ENCODE measurements around the gene ACKR3. TPM values are rescaled to one million over a fixed set of nuclear protein-coding genes. Genes with fewer than 3 reads are reported as not detected.

Gene ACKR3
- total RNA-seq, 1 donor from 2014 or later: 39.3 TPM

DNA sequence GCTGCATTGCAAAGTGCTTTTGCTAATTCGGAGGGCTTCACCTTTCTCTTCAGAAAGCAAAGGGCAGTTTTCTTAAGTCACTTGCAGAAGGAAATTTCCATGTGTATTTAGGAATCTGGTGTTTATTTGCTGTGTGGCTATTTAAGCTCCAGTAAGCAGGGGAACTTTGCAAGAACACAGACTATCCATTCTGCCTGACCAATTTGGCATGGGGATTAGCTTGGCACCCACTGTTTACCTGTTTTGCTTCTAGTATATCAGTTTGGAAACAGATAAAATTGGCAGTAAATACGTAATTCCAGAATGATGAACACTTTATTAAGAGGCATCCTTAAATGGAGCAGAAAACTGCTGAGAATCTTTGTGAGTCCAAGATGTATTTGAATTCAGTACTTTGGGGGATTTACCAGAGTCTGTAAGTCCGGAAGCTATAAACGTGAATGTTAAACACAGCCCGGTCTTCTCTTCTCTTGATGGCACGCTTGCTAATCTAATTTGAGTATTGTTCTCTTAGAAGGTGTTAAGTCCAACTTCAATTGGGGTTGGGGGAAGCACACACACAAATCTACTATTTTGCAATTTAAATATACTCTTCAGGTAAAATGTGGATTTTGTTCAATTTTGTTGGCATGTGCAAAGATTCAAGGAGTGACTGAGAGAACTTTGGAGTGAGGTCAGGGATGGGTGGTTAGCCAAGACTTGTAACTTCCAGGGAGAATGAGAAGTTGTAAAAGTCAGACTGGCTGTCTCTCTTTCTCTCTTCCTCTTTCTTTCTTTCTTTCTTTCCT, 650 bp downstream of the ACKR3 start:
- Histone ChIP-seq H3K4me3 (peak overlapping the region; percentile 77), H3K36me3 (no peaks in the 10 kb centered on the region), H3K27me3 (ENCODE audit: low read depth) (no peaks in the 10 kb centered on the region), H3K27ac (replicated peaks) (peak overlapping the region; percentile 99), H3K9me3 (replicated peaks) (no peaks in the 10 kb centered on the region), H3K4me1 (peaks cover 89% of the 10 kb centered on the region)
- TF ChIP-seq, protein P1, sequence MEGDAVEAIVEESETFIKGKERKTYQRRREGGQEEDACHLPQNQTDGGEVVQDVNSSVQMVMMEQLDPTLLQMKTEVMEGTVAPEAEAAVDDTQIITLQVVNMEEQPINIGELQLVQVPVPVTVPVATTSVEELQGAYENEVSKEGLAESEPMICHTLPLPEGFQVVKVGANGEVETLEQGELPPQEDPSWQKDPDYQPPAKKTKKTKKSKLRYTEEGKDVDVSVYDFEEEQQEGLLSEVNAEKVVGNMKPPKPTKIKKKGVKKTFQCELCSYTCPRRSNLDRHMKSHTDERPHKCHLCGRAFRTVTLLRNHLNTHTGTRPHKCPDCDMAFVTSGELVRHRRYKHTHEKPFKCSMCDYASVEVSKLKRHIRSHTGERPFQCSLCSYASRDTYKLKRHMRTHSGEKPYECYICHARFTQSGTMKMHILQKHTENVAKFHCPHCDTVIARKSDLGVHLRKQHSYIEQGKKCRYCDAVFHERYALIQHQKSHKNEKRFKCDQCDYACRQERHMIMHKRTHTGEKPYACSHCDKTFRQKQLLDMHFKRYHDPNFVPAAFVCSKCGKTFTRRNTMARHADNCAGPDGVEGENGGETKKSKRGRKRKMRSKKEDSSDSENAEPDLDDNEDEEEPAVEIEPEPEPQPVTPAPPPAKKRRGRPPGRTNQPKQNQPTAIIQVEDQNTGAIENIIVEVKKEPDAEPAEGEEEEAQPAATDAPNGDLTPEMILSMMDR (IDR thresholded peaks at IDR 0.05; ENCODE audit: borderline replicate concordance): no peak
- intact Hi-C loops (cut with micrococcal nuclease): no loop called here
- no peak for DNase-seq

DNA sequence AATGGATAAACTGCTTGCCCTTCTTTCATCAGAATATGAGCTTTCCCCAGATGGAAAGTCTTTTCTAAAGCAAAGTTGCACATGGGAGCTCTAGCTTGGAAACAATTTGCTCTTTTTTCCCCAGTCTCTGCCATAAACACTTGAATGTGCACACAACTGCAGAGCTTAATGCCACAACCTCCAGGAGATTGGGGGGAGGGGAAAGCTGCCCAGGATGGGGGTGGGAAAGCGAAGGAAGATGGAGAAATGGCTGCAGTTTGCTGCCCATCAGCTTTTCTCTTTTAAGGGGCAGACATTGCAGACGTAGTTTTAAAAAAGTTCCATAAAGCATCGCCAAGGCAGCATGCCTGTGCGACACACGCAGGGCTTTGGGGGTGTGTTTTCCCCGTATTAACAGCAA, 1.5 kb downstream of the ACKR3 start:
- TF ChIP-seq, protein P1 (IDR thresholded peaks at IDR 0.05; ENCODE audit: borderline replicate concordance): no peak
- H3K27me3 ChIP-seq (ENCODE audit: low read depth): no peaks in the 10 kb centered on the region
- no peaks in the 10 kb centered on the region for H3K9me3 ChIP-seq (replicated peaks)
- peaks cover 94% of the 10 kb centered on the region for H3K4me1 ChIP-seq
- H3K27ac ChIP-seq (replicated peaks): peak overlapping the region; percentile 99
- intact Hi-C loops (cut with micrococcal nuclease): no loop called here
- no peak for DNase-seq
- peak overlapping the region; percentile 77 for H3K4me3 ChIP-seq
- no peaks in the 10 kb centered on the region for H3K36me3 ChIP-seq

DNA sequence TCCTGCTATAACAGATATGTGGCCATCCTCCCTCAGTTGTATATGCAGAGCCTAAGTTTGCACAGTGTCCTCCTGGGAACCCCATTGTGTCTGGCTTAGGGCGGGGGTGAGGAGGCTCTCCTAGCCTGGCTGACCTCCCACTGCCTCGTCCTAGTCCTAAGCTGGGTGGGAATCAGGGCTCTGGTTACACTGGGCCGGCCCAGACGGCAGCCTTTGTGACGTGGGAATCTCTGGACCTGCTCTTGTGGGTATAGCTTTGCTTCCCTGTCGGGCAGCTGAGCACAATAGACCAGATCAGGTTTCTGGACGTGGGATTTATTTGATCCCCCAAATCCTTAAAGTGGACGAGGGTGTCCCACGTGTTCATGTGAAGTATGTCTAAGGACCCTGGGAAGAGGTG, 2.9 kb downstream of the ACKR3 start:
- Histone ChIP-seq H3K27ac (replicated peaks) (peak overlapping the region; percentile 99), H3K36me3 (no peaks in the 10 kb centered on the region), H3K4me1 (peaks cover 94% of the 10 kb centered on the region), H3K27me3 (ENCODE audit: low read depth) (no peaks in the 10 kb centered on the region), H3K4me3 (peak overlapping the region; percentile 77), H3K9me3 (replicated peaks) (no peaks in the 10 kb centered on the region)
- intact Hi-C loops (cut with micrococcal nuclease): no loop called here
- peak; percentile 61 for DNase-seq
- TF ChIP-seq, protein P1 (IDR thresholded peaks at IDR 0.05; ENCODE audit: borderline replicate concordance): no peak

DNA sequence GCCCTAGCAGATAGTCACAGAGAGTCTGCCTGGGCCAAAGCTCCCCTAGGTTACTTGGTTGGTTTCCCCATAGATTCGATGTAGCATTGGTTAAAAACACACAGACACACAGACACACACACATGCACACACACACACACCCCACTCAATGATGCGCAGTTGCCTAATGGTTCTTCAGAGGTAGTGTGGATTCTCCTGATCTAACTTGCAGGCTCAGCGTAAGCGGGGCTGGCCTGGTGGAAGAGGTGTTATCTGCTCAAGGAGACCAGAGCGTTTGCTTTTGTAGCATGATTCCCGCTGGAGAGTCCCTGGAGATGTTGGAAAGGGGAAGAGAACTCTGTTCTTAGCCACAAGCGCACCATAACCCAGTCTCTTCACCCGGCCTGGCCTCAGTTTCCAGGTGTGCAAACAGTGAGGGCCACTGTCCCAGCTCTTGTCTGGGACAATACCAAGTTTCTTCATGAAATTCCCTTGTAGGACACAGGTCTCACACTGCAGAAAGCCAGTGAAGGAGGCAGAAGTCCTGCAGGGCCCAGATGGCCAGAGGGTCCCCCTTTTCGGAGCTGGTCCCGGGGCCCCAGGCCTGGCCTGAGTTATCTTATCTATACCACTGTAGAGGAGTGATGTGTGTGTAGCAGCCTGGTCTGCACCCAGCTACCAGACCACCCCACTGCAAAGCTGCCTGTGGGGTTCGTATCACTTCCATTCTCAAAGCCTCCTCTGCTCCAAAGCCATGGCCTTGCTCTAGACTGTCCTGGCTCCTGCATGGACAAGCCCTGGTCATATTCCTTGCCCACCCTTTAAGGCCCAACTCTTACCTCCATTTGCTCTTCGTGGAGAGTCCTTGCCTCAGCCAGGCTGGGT, 3.7 kb downstream of the ACKR3 start:
- no peak for DNase-seq
- peak overlapping the region; percentile 77 for H3K4me3 ChIP-seq

DNA sequence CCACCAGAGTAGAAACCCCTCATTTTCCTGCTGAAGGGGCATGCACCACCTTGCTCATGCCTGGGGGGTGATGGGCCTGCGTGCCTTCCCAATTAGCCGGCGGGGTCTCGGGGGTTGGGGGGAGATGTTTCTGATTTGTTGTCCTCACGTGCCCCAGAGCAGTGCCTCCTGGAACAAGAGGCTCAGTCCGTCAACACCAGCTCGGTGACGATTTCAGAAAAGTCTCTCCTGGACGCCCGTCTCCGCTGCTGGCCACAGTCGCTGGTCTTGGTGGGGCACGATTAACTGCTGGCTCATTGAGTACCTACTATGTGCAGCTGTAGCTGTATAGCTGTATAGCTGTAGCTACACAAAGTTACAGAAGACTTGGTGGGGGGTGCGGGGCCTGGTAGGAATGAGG, 4.4 kb downstream of the ACKR3 start:
- Histone ChIP-seq H3K27ac (replicated peaks) (peak overlapping the region; percentile 99), H3K36me3 (no peaks in the 10 kb centered on the region), H3K4me1 (peaks cover 94% of the 10 kb centered on the region), H3K4me3 (peak overlapping the region; percentile 77), H3K9me3 (replicated peaks) (no peaks in the 10 kb centered on the region), H3K27me3 (ENCODE audit: low read depth) (no peaks in the 10 kb centered on the region)
- TF ChIP-seq, protein P1 (IDR thresholded peaks at IDR 0.05; ENCODE audit: borderline replicate concordance): no peak
- intact Hi-C loops (cut with micrococcal nuclease): no loop called here
- no peak for DNase-seq

More for the DNA sequence above, 3.7 kb downstream of the ACKR3 start:
- no peaks in the 10 kb centered on the region for H3K27me3 ChIP-seq (ENCODE audit: low read depth)
- H3K36me3 ChIP-seq: no peaks in the 10 kb centered on the region
- intact Hi-C loops (cut with micrococcal nuclease): no loop called here
- H3K27ac ChIP-seq (replicated peaks): peak overlapping the region; percentile 99
- TF ChIP-seq, protein P1 (IDR thresholded peaks at IDR 0.05; ENCODE audit: borderline replicate concordance): no peak
- peaks cover 94% of the 10 kb centered on the region for H3K4me1 ChIP-seq
- H3K9me3 ChIP-seq (replicated peaks): no peaks in the 10 kb centered on the region

Data from left ventricle myocardium inferior (tissue), 1 donor.